NCI-H1930 (cell line): ENCODE results near the gene ZFP92.

ENCODE experiments used
- DNase-seq, 2 experiments: peaks; one replicate each; lab custom pipeline; 2025; lab: John Stamatoyannopoulos, UW

Gene ZFP92

GRCh38 chrX:153456161-153456560 lies 44.9 kb downstream of the ZFP92 start:
- no peak for DNase-seq

- DNase-seq, result no peak
These were observed 45.4 kb downstream of the ZFP92 start for GRCh38 chrX:153456704-153457103.

DNA sequence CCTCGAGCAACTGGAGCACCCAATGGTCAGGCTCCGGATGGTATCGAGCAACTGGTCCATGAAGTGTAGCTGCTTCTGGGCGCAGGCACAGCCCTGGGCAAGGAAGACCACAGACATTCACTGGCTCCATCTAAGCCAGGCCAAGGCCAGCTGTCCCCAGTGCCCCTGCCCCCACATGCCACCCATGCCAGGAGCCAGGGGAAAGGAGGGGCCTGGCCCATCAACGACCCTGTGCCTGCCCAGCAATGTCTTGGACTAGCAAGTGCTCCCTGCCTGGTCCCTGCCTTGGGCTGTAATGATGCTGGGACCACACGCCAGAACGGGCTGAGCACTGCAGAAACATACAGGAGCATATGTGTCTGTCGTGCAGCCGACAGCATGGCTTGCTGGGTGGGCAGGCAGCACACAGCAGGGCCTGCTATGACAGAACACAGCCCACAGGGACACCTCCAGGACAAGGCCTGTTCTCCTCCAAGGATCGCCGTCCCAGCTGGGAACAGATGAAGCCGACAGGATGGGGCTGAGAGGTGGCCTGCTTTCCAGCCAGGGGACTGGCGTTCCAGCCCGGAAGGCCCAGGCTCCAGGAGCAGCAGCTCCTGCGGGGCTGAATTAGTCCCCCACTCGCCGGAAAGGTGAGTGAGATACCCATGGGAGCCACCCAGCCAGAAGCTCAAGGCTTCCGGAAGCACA lies 46.0 kb downstream of the ZFP92 start:
- no peak for DNase-seq

GRCh38 chrX:153457827-153458466 lies 46.7 kb downstream of the ZFP92 start:
- no peak for DNase-seq

GRCh38 chrX:153458476-153458875 lies 47.2 kb downstream of the ZFP92 start:
- no peak for DNase-seq

GRCh38 chrX:153459986-153460385 lies 48.7 kb downstream of the ZFP92 start:
- DNase-seq, result no peak

DNA sequence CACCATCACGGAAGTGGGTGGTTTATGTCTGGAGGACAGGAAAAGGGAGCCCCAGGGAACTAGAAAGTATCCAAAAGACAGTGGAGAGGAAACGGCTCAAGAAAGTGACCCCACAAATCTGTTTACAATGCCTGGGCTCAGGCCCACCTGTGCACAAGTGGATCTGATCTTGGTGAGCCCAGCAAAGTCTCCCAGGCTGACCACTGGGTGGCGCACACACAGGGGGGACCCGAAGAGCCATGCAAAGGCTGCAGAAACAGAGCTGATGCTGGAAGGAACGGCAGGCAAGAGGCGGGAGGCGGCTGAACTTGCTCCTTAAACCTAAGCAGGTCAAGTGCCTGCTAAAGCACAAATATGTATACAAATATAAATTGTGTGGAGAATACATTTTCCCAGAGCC lies 49.6 kb downstream of the ZFP92 start:
- no peak for DNase-seq
